Activated T-cell treated with anti-CD3 and anti-CD28 coated beads for 48 hours (primary cell): Measurements from ENCODE around the gene CSMD2.

Experiments
- DNase-seq: peaks from one replicate; pipeline ENCODE4 v3.0.0-alpha.2; 2020; ENCODE audit warnings: low read depth

CSMD2 gene

GRCh38 chr1:33743221-33743998, 421.6 kb downstream of the CSMD2 start:
- DNase-seq = no peak

- no peak for DNase-seq
Observed at GRCh38 chr1:33742663-33743062, 422.4 kb downstream of the CSMD2 start.

GRCh38 chr1:33741749-33742148, 423.3 kb downstream of the CSMD2 start:
- no peak for DNase-seq

GRCh38 chr1:33740040-33740744, 424.8 kb downstream of the CSMD2 start:
- DNase-seq = no peak

GRCh38 chr1:33738976-33739375, 426.1 kb downstream of the CSMD2 start:
- DNase-seq = no peak

- no peak for DNase-seq
Observed at GRCh38 chr1:33738536-33738935, 426.5 kb downstream of the CSMD2 start.

GRCh38 chr1:33736496-33736895, 428.5 kb downstream of the CSMD2 start:
- no peak for DNase-seq

- no peak for DNase-seq
Observed at GRCh38 chr1:33735624-33736023, 429.4 kb downstream of the CSMD2 start.

- no peak for DNase-seq
Observed at GRCh38 chr1:33727310-33727709, 437.7 kb downstream of the CSMD2 start.

- no peak for DNase-seq
Observed at GRCh38 chr1:33726274-33726804, 438.7 kb downstream of the CSMD2 start.

GRCh38 chr1:33725556-33726160, 439.4 kb downstream of the CSMD2 start:
- DNase-seq = no peak

GRCh38 chr1:33725037-33725436, 440.0 kb downstream of the CSMD2 start:
- DNase-seq = no peak

GRCh38 chr1:33724348-33724747, 440.7 kb downstream of the CSMD2 start:
- DNase-seq = no peak

GRCh38 chr1:33723251-33723650, 441.8 kb downstream of the CSMD2 start:
- no peak for DNase-seq

GRCh38 chr1:33721301-33721815, 443.7 kb downstream of the CSMD2 start:
- DNase-seq = no peak

- DNase-seq = no peak
Observed at GRCh38 chr1:33719771-33720670, 445.0 kb downstream of the CSMD2 start.

- no peak for DNase-seq
Observed at GRCh38 chr1:33719326-33719725, 445.7 kb downstream of the CSMD2 start.

- DNase-seq = no peak
Observed at GRCh38 chr1:33718186-33718585, 446.8 kb downstream of the CSMD2 start.

GRCh38 chr1:33716976-33717688, 447.9 kb downstream of the CSMD2 start:
- DNase-seq = no peak

GRCh38 chr1:33715195-33715811, 449.7 kb downstream of the CSMD2 start:
- no peak for DNase-seq
